ENCODE results near the gene DGKG. TPM values are rescaled to one million over a fixed set of nuclear protein-coding genes. Genes with fewer than 3 reads are reported as not detected.

Gene DGKG
- total and polyA plus RNA-seq, 9 of the 15 experiments (the other 6 are each of a cell fraction or from before 2014, with no cell fraction given) = 0.01 to 0.36 (median 0.15) TPM

GRCh38 chr3:186270701-186271100 lies 91.3 kb downstream of the DGKG start:
- H3K9ac ChIP-seq (ENCODE audit: insufficient read depth in 1 of 2, low read depth in 2 of 2, low read length in 2 of 2) = no peak overlapping the region
- TF ChIP-seq ESRRA (IDR thresholded peaks at IDR 0.05; ENCODE audit: borderline replicate concordance, low read depth) (no peak), NFE2 (IDR thresholded peaks at IDR 0.05; ENCODE audit: low read depth) (no peak), GTF2A2 (tag; IDR thresholded peaks at IDR 0.05) (no peak), ZHX1 (conservative IDR thresholded peaks at IDR 0.05; ENCODE audit: low read length) (no peak), NCOA2 (IDR thresholded peaks at IDR 0.05; ENCODE audit: partially characterized antibody in 2 of 2) (no peak), ZNF76 (CRISPR knock-in tag; IDR thresholded peaks at IDR 0.05; ENCODE audit: borderline replicate concordance) (no peak), ZNF263 (CRISPR knock-in tag; IDR thresholded peaks at IDR 0.05; ENCODE audit: borderline replicate concordance) (no peak), MXI1 (IDR thresholded peaks at IDR 0.05; ENCODE audit: low read depth, low read length) (no peak), ETS2 (tag; IDR thresholded peaks at IDR 0.05; ENCODE audit: borderline replicate concordance, poor library complexity, severe bottlenecking) (no peak), ZSCAN32 (CRISPR knock-in tag; IDR thresholded peaks at IDR 0.05) (no peak), BRD9 (IDR thresholded peaks at IDR 0.05; ENCODE audit: low read depth, partially characterized antibody) (no peak), TAF15 (IDR thresholded peaks at IDR 0.05; ENCODE audit: low read depth, low read length) (no peak), PPARD (CRISPR knock-in tag; IDR thresholded peaks at IDR 0.05) (no peak)
- TF ChIP-seq, protein P1, sequence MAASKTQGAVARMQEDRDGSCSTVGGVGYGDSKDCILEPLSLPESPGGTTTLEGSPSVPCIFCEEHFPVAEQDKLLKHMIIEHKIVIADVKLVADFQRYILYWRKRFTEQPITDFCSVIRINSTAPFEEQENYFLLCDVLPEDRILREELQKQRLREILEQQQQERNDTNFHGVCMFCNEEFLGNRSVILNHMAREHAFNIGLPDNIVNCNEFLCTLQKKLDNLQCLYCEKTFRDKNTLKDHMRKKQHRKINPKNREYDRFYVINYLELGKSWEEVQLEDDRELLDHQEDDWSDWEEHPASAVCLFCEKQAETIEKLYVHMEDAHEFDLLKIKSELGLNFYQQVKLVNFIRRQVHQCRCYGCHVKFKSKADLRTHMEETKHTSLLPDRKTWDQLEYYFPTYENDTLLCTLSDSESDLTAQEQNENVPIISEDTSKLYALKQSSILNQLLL (CRISPR knock-in tag; IDR thresholded peaks at IDR 0.05; ENCODE audit: borderline replicate concordance) = no peak
- TF ChIP-seq, protein P2, sequence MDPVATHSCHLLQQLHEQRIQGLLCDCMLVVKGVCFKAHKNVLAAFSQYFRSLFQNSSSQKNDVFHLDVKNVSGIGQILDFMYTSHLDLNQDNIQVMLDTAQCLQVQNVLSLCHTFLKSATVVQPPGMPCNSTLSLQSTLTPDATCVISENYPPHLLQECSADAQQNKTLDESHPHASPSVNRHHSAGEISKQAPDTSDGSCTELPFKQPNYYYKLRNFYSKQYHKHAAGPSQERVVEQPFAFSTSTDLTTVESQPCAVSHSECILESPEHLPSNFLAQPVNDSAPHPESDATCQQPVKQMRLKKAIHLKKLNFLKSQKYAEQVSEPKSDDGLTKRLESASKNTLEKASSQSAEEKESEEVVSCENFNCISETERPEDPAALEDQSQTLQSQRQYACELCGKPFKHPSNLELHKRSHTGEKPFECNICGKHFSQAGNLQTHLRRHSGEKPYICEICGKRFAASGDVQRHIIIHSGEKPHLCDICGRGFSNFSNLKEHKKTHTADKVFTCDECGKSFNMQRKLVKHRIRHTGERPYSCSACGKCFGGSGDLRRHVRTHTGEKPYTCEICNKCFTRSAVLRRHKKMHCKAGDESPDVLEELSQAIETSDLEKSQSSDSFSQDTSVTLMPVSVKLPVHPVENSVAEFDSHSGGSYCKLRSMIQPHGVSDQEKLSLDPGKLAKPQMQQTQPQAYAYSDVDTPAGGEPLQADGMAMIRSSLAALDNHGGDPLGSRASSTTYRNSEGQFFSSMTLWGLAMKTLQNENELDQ (CRISPR knock-in tag; IDR thresholded peaks at IDR 0.05; ENCODE audit: borderline replicate concordance) = no peak
- no peak for ATAC-seq
- POLR2A ChIA-PET = no interaction called here
- H3K4me2 ChIP-seq (ENCODE audit: insufficient read depth, low read length) = no peak overlapping the region
- H3K4me3 ChIP-seq = no peak overlapping the region
- intact Hi-C loops (cut with micrococcal nuclease) = no loop called here
- H3K36me3 ChIP-seq (ENCODE audit: control insufficient read depth, insufficient read depth, low read length) = no peaks in the 10 kb centered on the region
- H3K4me1 ChIP-seq (replicated peaks in 1 of 2; ENCODE audit: control insufficient read depth in 2 of 2, insufficient read depth in 2 of 2, low read length in 2 of 2) = no peaks in the 10 kb centered on the region
- no peaks in the 10 kb centered on the region for H3K9me1 ChIP-seq (ENCODE audit: control insufficient read depth, insufficient read depth, low read length)
- BruUV-seq (replicated peaks) = no TSS peak
- no peak for DNase-seq (ENCODE audit: extremely low read depth in 1 of 4, low spot score in 3 of 4)
- H2AFZ ChIP-seq (ENCODE audit: low read depth, low read length) = no peak overlapping the region
- H3K27ac ChIP-seq (ENCODE audit: extremely low read depth, low read depth, low read length) = no peak overlapping the region
- no peak for FAIRE-seq
- in situ Hi-C loops (cut with MboI) = no loop called here
- whole genome bisulfite sequencing (ENCODE audit: insufficient coverage, low coverage, missing lambda C conversion rate) = 0% methylated on average over 7 of the region's 7 CpGs
- peaks cover 23 to 57% of the 10 kb centered on the region in 2 experiments for H3K27me3 ChIP-seq (ENCODE audit: control insufficient read depth in 2 of 2, insufficient read depth in 2 of 2, low read length in 2 of 2)
- no peaks in the 10 kb centered on the region; the same call in 1 of the 2 replicates for H4K20me1 ChIP-seq (replicated peaks; ENCODE audit: control insufficient read depth, insufficient read depth, low read length)
- H3K79me2 ChIP-seq (ENCODE audit: control insufficient read depth, insufficient read depth, low read length) = no peaks in the 10 kb centered on the region
- CTCF ChIA-PET (ENCODE audit: low intra/inter-chr PET ratio) = no interaction called here
- H3K9me3 ChIP-seq (replicated peaks; ENCODE audit: control insufficient read depth, insufficient read depth, low read depth, low read length) = no peaks in the 10 kb centered on the region
